GM18526 (cell line): ENCODE measurements around the gene HSPA9.

Experiments used
- POLR2A ChIP-seq: IDR thresholded peaks from 3 replicates; pipeline ENCODE4 v1.6.1; 2011; ENCODE audit not compliant: insufficient read length; ENCODE audit errors: extremely low read depth

Gene HSPA9

GRCh38 chr5:138575194-138576015 lies at the start of gene HSPA9:
TSS of gene HSPA9 (minus strand) at chr5:138575401. CDS start at chr5:138575318, 83 bp downstream.
- TF ChIP-seq POLR2A = peak; percentile 89

DNA sequence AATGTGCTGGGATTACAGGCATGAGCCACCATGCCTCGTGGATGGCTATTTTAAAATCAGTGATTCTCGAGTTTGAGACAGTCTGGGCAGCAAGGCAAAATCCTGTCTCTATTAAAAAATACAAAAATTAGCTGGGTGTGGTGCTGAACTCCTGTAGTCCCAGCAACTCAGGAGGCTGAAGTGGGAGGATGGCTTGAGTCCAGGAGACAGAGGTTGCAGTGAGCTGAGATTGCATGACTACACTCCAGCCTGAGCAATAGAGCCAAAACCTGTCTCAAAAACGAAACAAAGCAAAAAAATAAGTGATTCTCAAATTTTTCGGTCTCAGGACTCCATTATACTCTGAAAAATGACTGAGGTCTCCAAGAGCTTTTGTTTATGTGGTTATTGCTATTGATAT lies 47.9 kb upstream of the HSPA9 start:
- no peak for TF ChIP-seq POLR2A

GRCh38 chr5:138622051-138622450 lies 46.9 kb upstream of the HSPA9 start:
- TF ChIP-seq POLR2A = no peak

DNA sequence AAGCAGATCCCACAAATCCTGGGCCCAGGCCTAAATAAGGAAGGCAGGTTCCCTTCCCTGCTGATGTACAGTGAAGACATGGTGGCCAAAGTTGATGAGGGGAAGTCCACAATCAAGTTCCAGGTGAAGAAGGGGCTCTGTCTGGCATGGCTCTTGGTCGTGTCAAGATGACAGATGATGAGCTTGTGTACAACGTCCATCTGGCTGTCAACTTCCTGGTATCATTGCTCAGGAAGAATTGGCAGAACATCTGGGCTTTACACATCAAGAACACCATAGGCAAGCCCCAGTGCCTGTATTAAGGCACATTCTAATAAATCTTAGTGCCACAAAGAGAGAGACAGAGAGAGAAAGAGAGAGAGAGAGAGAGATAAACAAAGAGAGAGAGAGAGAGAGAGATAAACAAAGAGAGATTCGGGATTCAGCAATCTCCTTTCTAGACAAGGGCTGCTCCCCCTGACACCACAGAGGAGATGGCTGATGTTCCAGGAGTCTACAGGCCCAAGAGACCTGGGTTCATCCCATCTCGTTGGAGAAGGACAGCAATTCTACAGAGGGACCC lies 45.5 kb upstream of the HSPA9 start:
- TF ChIP-seq POLR2A = no peak

DNA sequence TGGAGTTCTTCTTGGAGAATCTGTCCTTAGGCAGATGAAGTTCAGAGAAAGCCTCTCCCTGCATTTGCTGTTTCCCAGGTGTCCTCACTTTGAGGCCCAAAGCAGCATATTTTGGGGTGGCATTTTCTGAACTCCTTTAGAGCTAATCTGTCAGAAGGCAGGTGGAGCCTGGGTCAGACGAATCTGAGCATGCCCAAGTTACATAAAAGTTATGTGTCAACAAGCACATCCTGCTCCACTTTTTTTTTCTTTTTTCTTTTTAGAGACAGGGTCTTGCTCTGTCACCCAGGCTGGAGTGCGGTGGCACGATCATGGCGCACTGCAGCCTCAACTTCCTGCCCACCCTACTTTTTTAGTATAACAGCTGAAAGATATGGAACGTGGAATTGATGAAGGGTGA lies 41.3 kb upstream of the HSPA9 start:
- TF ChIP-seq POLR2A = no peak

DNA sequence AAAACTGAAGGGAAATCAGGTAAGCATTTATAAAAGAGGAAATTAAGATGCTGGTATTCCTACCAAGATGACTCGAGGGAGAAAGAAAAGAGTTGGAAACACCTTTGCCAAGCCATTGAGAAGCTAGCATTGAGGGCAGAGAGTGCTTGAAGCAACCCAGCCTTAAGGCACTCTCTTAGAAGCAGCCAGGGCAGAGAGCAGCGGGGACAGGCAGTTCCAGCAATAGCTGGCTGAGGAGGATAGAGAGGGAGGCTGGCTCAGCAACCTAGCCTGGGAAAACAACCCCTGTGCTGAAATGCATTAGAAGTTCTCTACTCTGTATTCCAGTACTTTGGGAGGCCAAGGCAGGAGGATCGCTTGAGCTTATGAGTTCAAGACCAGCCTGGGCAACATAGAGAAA lies 40.3 kb upstream of the HSPA9 start:
- TF ChIP-seq POLR2A = no peak

- TF ChIP-seq POLR2A = no peak
Observed at GRCh38 chr5:138611678-138612218, 36.5 kb upstream of the HSPA9 start.

DNA sequence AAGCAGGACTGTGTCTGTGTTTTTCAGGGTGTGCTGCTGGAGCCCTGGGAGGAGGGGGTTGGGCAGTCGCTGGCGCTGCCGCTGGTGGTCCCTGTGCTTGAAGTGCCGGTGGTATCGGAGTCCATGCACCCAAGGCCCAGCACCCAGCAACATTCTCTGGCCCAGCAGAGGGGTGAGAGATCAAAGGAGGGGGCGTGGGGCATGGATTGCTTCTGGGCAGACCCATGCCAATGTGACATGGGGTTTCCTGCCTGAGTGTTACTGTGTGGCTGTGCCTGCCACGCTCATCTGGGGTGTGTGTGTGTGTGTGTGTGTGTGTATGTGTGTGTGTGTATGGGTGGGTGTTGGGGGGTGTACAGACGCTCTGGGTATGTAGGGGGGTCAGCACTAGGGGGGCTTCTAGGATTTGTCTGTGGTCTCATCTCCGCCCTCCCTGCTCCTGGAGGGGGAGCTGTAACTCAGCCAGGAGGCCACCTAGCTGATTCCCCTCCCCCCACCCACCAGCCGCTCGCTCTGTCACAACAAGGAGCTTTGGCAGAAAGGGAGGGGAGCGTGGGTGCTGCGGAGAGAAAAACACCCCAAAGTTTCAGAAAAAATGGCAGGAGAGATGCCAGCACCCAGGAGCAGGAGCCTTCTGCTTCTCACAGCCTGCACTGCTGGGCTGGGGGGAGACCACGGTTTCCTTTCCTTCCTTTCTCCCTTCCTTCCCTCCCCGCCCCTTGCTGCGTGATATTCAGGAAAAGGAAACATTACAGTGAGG lies 35.9 kb upstream of the HSPA9 start:
- TF ChIP-seq POLR2A = no peak

DNA sequence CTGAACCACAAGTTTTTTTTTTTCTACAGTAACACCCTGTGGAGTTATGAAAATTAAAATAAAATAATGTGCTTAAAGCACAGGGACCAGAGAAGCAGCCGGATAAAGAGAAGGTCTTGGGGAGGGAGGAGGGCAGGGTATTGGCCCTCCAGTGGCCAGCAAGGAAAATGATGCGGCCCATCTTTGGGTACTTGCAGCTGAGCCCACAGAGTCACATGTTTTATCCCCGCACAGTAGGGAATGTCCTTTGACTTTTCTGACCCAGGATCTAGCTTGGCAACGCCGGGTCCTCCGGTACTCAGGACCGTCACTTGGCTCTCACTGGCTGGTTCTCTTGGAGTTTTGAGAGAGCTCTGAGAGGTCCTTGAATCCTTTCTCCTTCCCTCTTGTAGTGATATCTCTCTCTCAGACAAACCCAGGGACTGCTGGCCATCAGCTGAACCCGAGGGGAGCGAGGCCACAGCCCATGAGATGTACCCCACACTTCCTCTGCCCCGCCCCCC lies 35.3 kb upstream of the HSPA9 start:
- TF ChIP-seq POLR2A = no peak

DNA sequence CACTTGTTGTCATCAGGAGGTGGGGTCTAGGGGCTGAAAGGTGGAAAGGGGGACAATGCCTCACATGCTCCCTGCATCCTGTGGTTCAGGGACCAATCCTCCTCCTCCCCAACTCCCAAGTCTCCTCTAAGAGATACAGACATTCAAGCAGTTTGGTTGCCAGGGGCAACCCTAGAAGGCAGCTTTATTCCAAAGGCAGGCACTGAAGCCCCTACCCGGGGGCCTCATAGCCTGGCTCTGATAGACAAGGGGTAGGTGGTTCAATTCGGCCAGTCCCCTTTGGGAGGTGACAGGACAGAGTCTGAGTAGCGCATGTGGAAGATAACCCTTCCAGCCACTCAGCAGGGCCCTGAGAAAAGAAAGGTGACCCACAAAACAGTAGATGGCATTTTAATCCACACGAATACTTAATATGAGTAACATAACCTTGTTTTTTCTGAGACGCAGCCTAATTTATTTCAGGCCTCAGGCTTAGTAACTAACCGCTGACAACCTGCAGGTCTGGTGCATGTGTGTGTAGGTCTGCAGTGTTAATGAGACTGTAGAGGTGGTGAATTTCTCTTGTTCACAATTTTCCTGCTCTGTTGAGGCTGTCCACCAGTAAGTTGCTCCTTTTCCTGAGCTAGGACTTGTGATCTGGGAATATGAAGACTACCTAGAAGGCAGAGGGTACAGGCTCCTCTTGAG lies 31.3 kb upstream of the HSPA9 start:
- no peak for TF ChIP-seq POLR2A

DNA sequence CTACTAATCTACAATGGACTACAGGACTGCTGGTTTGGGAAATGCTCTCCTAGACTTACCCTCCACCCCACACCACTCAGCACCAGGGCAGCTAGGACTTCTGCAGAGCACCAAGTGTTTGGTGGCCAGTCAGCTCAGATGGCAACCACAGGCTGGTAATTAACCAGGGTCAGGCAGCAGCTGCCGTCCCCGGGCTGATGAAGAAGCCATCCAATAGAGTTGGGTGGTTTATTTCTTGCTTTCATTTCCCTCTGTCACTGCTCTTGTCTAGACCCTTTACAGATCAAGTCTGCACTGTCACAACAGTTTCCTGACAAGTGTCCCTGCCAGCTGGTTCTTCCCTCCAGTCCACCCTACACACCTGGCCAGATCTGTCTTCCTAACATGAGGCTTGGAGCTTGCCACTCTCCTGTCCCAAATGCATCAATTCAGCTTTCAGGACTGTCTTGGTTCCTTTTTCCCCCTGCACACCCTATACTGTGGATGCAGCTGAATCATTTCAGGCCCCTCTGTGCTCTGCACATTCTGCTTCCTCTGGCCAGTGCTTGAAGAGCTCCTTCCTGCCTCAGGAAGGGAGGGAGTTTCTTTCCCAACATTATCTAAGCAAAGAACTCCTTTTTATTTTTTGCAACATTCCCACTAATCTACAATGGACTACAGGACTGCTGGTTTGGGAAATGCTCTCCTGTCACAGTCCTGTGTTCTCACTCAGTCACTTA lies 30.2 kb upstream of the HSPA9 start:
- TF ChIP-seq POLR2A = peak; percentile 14

DNA sequence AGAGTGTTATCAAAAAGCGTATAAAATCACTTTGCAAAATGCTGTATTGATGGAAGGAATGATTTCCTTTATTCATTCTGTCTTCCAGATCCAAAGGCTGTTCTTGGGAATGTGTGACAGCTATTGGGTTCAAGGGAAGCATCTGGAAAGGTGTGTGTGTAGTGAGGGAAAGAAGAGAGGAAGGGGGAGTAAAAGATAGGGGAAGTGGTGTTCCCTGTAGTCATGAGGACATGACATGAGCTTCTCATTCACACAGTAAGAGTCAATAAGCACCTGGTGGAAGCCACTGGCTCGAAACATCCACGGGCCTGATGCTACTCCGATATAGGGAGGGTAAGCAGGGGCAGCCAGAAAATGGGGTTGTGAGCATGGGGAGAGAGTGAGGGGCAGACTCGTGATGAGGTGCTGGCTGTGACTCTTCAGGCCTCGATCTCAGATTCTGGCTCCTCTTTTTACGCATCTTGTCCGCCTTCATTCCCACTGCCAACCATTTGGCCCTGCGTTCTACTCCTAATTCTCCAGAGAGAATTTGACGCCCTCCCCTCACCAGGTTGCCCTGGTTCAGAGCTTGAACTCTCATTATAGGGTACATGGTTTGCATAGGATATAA lies 29.1 kb upstream of the HSPA9 start:
- no peak for TF ChIP-seq POLR2A

DNA sequence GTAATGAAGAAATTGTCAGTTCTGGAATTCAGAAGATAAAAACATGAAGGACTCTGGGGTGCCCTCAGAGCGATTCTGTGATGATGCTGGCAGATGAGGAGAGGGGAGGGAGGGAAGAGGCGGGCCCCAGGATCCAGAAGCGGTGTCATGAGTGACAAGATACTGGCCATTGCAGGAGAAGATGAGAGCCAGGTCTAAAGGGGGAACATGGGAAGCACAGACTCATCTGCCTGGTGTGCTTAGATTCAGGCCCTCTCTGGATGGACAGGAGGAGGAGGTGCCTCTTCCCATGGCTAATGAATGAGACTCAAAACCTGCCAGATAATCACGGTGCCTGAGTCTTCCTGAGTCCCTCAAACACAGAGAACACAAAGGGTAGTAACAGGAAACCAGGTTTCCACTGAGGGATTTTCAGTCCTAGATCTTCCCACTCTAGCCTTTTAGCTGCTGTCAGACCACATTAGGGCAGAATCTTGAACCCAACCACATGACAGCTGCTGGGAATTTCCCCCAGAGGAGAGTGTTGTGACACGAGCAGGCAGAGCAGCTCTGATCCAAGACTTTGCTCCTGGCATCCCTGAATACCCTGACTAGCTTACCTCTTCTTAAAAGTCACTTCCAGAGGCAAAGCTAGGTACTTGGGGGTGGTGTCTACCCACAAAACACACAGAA lies 28.2 kb upstream of the HSPA9 start:
- TF ChIP-seq POLR2A = no peak
